GM06990 (cell line): ENCODE measurements around the gene GAK.

ENCODE experiments used
- DNase-seq: peaks from one replicate; pipeline ENCODE4 v3.0.0-alpha.2; 2011; ENCODE audit not compliant: insufficient read length; ENCODE audit errors: extremely low read depth
- H3K27me3 ChIP-seq: replicated peaks from 2 replicates; pipeline ENCODE4 v1.6.0; 2011; ENCODE audit warnings: low read length; ENCODE audit not compliant: control insufficient read depth, insufficient read depth
- H3K36me3 ChIP-seq: 2 replicates; pipeline ENCODE4 v1.5.1; 2011; ENCODE audit warnings: low read length; ENCODE audit not compliant: control insufficient read depth, insufficient read depth
- H3K4me3 ChIP-seq: replicated peaks from 2 replicates; pipeline ENCODE4 v1.5.1; 2011; ENCODE audit warnings: low read depth, mild to moderate bottlenecking, control low read depth, low read length
- CTCF ChIP-seq: IDR thresholded peaks from 2 replicates; pipeline ENCODE4 v1.5.1; 2011; ENCODE audit warnings: low read length, control low read depth, mild to moderate bottlenecking, inconsistent platforms; ENCODE audit not compliant: insufficient read depth, poor library complexity, severe bottlenecking

GAK gene

GRCh38 chr4:854356-854755 lies 77.8 kb downstream of the GAK start:
- Histone ChIP-seq H3K27me3 (no peaks in the 10 kb centered on the region), H3K36me3 (peaks cover 40% of the 10 kb centered on the region), H3K4me3 (no peak overlapping the region)
- no peak for DNase-seq
- no peak for TF ChIP-seq CTCF

- no peak for TF ChIP-seq CTCF
- peaks cover 35% of the 10 kb centered on the region for H3K36me3 ChIP-seq
- H3K4me3 ChIP-seq, result no peak overlapping the region
- H3K27me3 ChIP-seq, result no peaks in the 10 kb centered on the region
- DNase-seq, result no peak
Observed at GRCh38 chr4:853416-853781, 78.7 kb downstream of the GAK start.

- no peak for DNase-seq
- Histone ChIP-seq H3K4me3 (no peak overlapping the region), H3K36me3 (peaks cover 27% of the 10 kb centered on the region), H3K27me3 (no peaks in the 10 kb centered on the region)
- TF ChIP-seq CTCF, result no peak
Observed at GRCh38 chr4:851701-852430, 80.2 kb downstream of the GAK start.

GRCh38 chr4:850323-850945 lies 81.7 kb downstream of the GAK start:
- TF ChIP-seq CTCF, result no peak
- Histone ChIP-seq H3K36me3 (peaks cover 25% of the 10 kb centered on the region), H3K4me3 (no peak overlapping the region), H3K27me3 (no peaks in the 10 kb centered on the region)
- no peak for DNase-seq

GRCh38 chr4:849478-850175 lies 82.5 kb downstream of the GAK start:
- DNase-seq, result no peak
- H3K4me3 ChIP-seq, result no peak overlapping the region
- peaks cover 25% of the 10 kb centered on the region for H3K36me3 ChIP-seq
- no peak for TF ChIP-seq CTCF
- no peaks in the 10 kb centered on the region for H3K27me3 ChIP-seq
